Measurements from ENCODE around the gene PGPEP1. TPM values are rescaled to one million over a fixed set of nuclear protein-coding genes. Genes with fewer than 3 reads are reported as not detected.
A peak's percentile ranks its signal among the peaks of the same experiment; 100 is the strongest.

Gene PGPEP1
- total and polyA plus RNA-seq, 3 experiments from 2014 or later: 12.2 to 27.7 (median 27.3) TPM

DNA sequence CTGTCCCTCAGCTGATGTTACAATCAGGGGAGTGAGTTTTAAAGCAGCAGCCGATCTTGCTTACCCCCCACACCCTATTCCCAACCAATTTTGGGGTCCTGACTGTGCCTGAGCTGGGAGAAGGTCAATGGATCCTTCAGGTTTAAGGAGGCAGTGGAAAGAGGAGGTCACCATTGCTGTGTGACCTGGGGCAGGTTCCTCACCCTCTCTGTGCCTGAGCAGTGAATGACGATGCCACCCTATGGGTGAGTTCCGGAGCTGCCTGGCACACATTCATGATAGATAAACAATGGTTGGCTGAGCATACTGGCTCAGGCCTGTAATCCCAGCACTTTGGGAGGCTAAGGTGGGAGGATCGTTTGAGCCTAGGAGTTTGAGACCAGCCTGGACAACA, 38.7 kb upstream of the PGPEP1 start:
- peak overlapping the region; percentile 43 to 95 (median 84) for H3K27ac Mint-ChIP-seq
- peak overlapping the region in 4 of 7 donors; percentile 24 to 40 (median 28) for H3K4me3 Mint-ChIP-seq
- H3K36me3 Mint-ChIP-seq: peaks cover 0 to 11% (median 2%) of the 10 kb centered on the region in 3 donors
- ChIA-PET POLR2A (interaction anchor here (0.7 to 5.4 kb wide), 2 partner anchors 21 to 24 kb away, joined by 10 to 283 read pairs; partner anchors contain the start of gene JUND), CTCF (interaction anchor here (1.2 to 4.6 kb wide), 4 partner anchors 10 to 22 kb away, joined by 3 to 35 read pairs (median 16); partner anchors contain the start of genes JUND and LSM4)
- DNase-seq: no peak
- Histone ChIP-seq H3K9me3 (ENCODE audit: low read length) (no peaks in the 10 kb centered on the region), H3K27me3 (ENCODE audit: insufficient read depth, low read length, poor library complexity, severe bottlenecking) (no peaks in the 10 kb centered on the region), H3K36me3 (ENCODE audit: insufficient read depth, low read length) (no peaks in the 10 kb centered on the region), H3K4me1 (ENCODE audit: insufficient read depth, low read length) (peaks cover 43% of the 10 kb centered on the region), H3K4me3 (ENCODE audit: low read length) (no peak overlapping the region), H3K27ac (ENCODE audit: low read depth, low read length) (peak overlapping the region; percentile 20)
- H3K27me3 Mint-ChIP-seq: peaks cover 0 to 1% of the 10 kb centered on the region in 2 donors
- H3K9me3 Mint-ChIP-seq: no peaks in the 10 kb centered on the region
- peaks cover 27 to 43% (median 32%) of the 10 kb centered on the region in 3 donors for H3K4me1 Mint-ChIP-seq

GRCh38 chr19:18304208-18304457, 36.3 kb upstream of the PGPEP1 start:
- peak overlapping the region; percentile 89 to 96 (median 92) for H3K4me3 Mint-ChIP-seq
- no peak for DNase-seq
- H3K9me3 Mint-ChIP-seq: no peaks in the 10 kb centered on the region
- H3K9me3 ChIP-seq (ENCODE audit: low read length): no peaks in the 10 kb centered on the region
- no peaks in the 10 kb centered on the region for H3K36me3 ChIP-seq (ENCODE audit: insufficient read depth, low read length)
- H3K4me3 ChIP-seq (ENCODE audit: low read length): peak overlapping the region; percentile 81
- H3K27me3 ChIP-seq (ENCODE audit: insufficient read depth, low read length, poor library complexity, severe bottlenecking): no peaks in the 10 kb centered on the region
- peaks cover 0 to 1% of the 10 kb centered on the region in 2 donors for H3K27me3 Mint-ChIP-seq
- peaks cover 0 to 22% (median 4%) of the 10 kb centered on the region in 3 donors for H3K36me3 Mint-ChIP-seq
- POLR2A ChIA-PET: interaction anchor here (1.0 to 5.4 kb wide), 10 partner anchors 12 to 192 kb away, joined by 3 to 283 read pairs (median 8); partner anchors contain the start of genes JUND, LSM4 and MPV17L2
- H3K27ac ChIP-seq (ENCODE audit: low read depth, low read length): peak overlapping the region; percentile 94
- H3K4me1 Mint-ChIP-seq: peaks cover 36 to 55% (median 40%) of the 10 kb centered on the region in 3 donors
- CTCF ChIA-PET: interaction anchor here (0.7 to 4.6 kb wide), 11 partner anchors 11 to 260 kb away, joined by 3 to 72 read pairs (median 4); partner anchors contain the start of genes JUND and LSM4
- peak overlapping the region; percentile 94 to 99 (median 99) for H3K27ac Mint-ChIP-seq
- H3K4me1 ChIP-seq (ENCODE audit: insufficient read depth, low read length): peaks cover 52% of the 10 kb centered on the region

- peak overlapping the region; percentile 89 to 96 (median 92) for H3K4me3 Mint-ChIP-seq
- Histone ChIP-seq H3K27me3 (ENCODE audit: insufficient read depth, low read length, poor library complexity, severe bottlenecking) (no peaks in the 10 kb centered on the region), H3K27ac (ENCODE audit: low read depth, low read length) (peak overlapping the region; percentile 94), H3K4me3 (ENCODE audit: low read length) (peak overlapping the region; percentile 81), H3K36me3 (ENCODE audit: insufficient read depth, low read length) (no peaks in the 10 kb centered on the region), H3K9me3 (ENCODE audit: low read length) (no peaks in the 10 kb centered on the region), H3K4me1 (ENCODE audit: insufficient read depth, low read length) (peaks cover 52% of the 10 kb centered on the region)
- peaks cover 0 to 25% (median 4%) of the 10 kb centered on the region in 3 donors for H3K36me3 Mint-ChIP-seq
- CTCF ChIA-PET: interaction anchor here (0.5 to 4.6 kb wide), 15 partner anchors 11 to 261 kb away, joined by 3 to 72 read pairs (median 3); partner anchors contain the start of genes JUND and LSM4
- peak overlapping the region; percentile 94 to 99 (median 99) for H3K27ac Mint-ChIP-seq
- peaks cover 0 to 1% of the 10 kb centered on the region in 2 donors for H3K27me3 Mint-ChIP-seq
- no peaks in the 10 kb centered on the region for H3K9me3 Mint-ChIP-seq
- POLR2A ChIA-PET: interaction anchor here (0.6 to 5.4 kb wide), 16 partner anchors 8 to 969 kb away, joined by 3 to 283 read pairs (median 6); partner anchors contain the start of genes JUND, LSM4 and MPV17L2
- peaks cover 36 to 55% (median 40%) of the 10 kb centered on the region in 3 donors for H3K4me1 Mint-ChIP-seq
- DNase-seq: peak; percentile 74 to 93 (median 78)
Measured at GRCh38 chr19:18304458-18305310, 35.7 kb upstream of the PGPEP1 start.

DNA sequence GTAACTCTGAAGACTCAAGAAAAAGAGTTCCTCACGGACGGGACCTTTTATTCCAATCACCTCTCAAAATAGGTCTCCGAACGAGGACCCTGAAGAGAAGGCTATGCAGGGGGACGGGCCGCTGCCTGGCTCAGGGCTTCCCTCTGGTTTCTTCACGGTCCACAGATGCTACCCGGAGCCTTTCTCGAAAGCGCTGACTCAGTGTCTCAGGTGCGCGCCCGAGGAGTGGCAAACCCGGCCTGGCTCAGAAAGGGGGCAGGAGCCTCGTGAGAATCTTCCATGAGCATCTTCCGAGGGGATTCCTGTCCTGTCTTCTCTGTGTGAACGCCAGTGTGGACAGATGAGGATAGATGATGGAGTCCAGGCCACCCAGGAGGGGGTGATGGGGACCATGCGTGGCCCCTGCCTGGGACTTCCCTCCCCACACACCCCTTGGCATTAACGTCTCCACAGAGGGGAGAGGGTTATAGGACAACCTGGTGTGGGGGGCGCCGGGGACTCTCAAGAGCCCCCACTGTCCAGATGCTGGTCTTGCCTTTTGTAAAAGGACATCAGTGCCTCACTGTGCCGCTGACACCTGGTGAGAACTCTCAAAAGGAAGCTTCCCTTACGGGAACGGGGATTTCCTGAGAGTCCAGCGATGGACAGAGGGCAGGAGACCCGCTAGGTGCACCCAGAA, 34.0 kb upstream of the PGPEP1 start:
- Histone ChIP-seq H3K27me3 (ENCODE audit: insufficient read depth, low read length, poor library complexity, severe bottlenecking) (no peaks in the 10 kb centered on the region), H3K9me3 (ENCODE audit: low read length) (no peaks in the 10 kb centered on the region), H3K4me1 (ENCODE audit: insufficient read depth, low read length) (peaks cover 52% of the 10 kb centered on the region), H3K36me3 (ENCODE audit: insufficient read depth, low read length) (no peaks in the 10 kb centered on the region), H3K27ac (ENCODE audit: low read depth, low read length) (no peak overlapping the region), H3K4me3 (ENCODE audit: low read length) (peak overlapping the region; percentile 8)
- H3K36me3 Mint-ChIP-seq: peaks cover 0 to 38% (median 4%) of the 10 kb centered on the region in 3 donors
- peaks cover 36 to 55% (median 44%) of the 10 kb centered on the region in 3 donors for H3K4me1 Mint-ChIP-seq
- H3K9me3 Mint-ChIP-seq: no peaks in the 10 kb centered on the region
- peaks cover 0 to 1% of the 10 kb centered on the region in 2 donors for H3K27me3 Mint-ChIP-seq
- H3K4me3 Mint-ChIP-seq: peak overlapping the region; percentile 89 to 96 (median 92)
- DNase-seq: no peak
- H3K27ac Mint-ChIP-seq: peak overlapping the region; percentile 69 to 99 (median 98)
- POLR2A ChIA-PET: interaction anchor here (0.6 to 5.4 kb wide), 9 partner anchors 10 to 114 kb away, joined by 3 to 283 read pairs (median 4); partner anchors contain the start of genes JUND, LSM4 and RAB3A
- CTCF ChIA-PET: interaction anchor here (0.7 to 2.1 kb wide), 6 partner anchors 10 to 28 kb away, joined by 3 to 72 read pairs (median 6); partner anchors contain the start of genes JUND and LSM4

GRCh38 chr19:18306888-18307260, 33.5 kb upstream of the PGPEP1 start:
- Histone ChIP-seq H3K4me1 (ENCODE audit: insufficient read depth, low read length) (peaks cover 46% of the 10 kb centered on the region), H3K9me3 (ENCODE audit: low read length) (no peaks in the 10 kb centered on the region), H3K27ac (ENCODE audit: low read depth, low read length) (no peak overlapping the region), H3K27me3 (ENCODE audit: insufficient read depth, low read length, poor library complexity, severe bottlenecking) (no peaks in the 10 kb centered on the region), H3K36me3 (ENCODE audit: insufficient read depth, low read length) (no peaks in the 10 kb centered on the region), H3K4me3 (ENCODE audit: low read length) (peak overlapping the region; percentile 8)
- ChIA-PET CTCF (interaction anchor here (0.7 to 1.4 kb wide), 5 partner anchors 10 to 29 kb away, joined by 3 to 13 read pairs (median 5); partner anchors contain the start of genes JUND and LSM4), POLR2A (interaction anchor here (0.6 to 3.4 kb wide), 7 partner anchors 9 to 115 kb away, joined by 3 to 36 read pairs (median 4); partner anchors contain the start of genes JUND and RAB3A)
- Mint-ChIP-seq H3K27ac (peak overlapping the region; percentile 38 to 99 (median 96)), H3K27me3 (peaks cover 0 to 1% of the 10 kb centered on the region in 2 donors), H3K9me3 (no peaks in the 10 kb centered on the region), H3K36me3 (peaks cover 0 to 41% (median 4%) of the 10 kb centered on the region in 3 donors), H3K4me3 (peak overlapping the region; percentile 60 to 96 (median 83)), H3K4me1 (peaks cover 36 to 51% (median 43%) of the 10 kb centered on the region in 3 donors)
- peak in 1 of 5 donors; percentile 66 for DNase-seq

DNA sequence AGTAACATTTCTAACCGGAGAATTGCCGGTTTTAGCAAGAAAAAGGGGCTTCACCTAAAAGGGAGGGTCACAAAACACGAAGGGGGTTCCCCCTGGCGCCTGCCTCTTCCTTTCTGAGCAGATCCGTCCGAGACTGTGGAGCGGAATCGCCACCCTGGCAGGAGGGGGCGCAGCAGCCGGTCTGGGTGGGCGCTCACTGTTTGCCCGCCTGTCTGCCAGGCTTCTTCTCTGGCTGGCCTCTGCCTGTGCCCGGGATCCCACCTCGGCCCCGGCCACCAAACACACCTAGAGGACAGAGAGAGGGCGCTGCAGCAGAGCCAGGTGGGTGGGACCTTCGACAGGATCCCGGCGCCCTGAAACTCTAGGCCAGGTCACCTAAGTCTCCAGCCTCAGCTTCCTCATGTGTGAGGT, 33.1 kb upstream of the PGPEP1 start:
- CTCF ChIA-PET: interaction anchor here (0.9 to 1.4 kb wide), 4 partner anchors 9 to 28 kb away, joined by 5 to 13 read pairs (median 6); partner anchors contain the start of genes JUND and LSM4
- H3K27ac Mint-ChIP-seq: peak overlapping the region; percentile 57 to 99 (median 94)
- Histone ChIP-seq H3K9me3 (ENCODE audit: low read length) (no peaks in the 10 kb centered on the region), H3K36me3 (ENCODE audit: insufficient read depth, low read length) (no peaks in the 10 kb centered on the region), H3K27me3 (ENCODE audit: insufficient read depth, low read length, poor library complexity, severe bottlenecking) (no peaks in the 10 kb centered on the region), H3K4me3 (ENCODE audit: low read length) (no peak overlapping the region), H3K4me1 (ENCODE audit: insufficient read depth, low read length) (peaks cover 42% of the 10 kb centered on the region), H3K27ac (ENCODE audit: low read depth, low read length) (no peak overlapping the region)
- peaks cover 0 to 1% of the 10 kb centered on the region in 2 donors for H3K27me3 Mint-ChIP-seq
- H3K9me3 Mint-ChIP-seq: no peaks in the 10 kb centered on the region
- POLR2A ChIA-PET: interaction anchor here (0.7 to 3.4 kb wide), 6 partner anchors 9 to 115 kb away, joined by 3 to 36 read pairs (median 4); partner anchors contain the start of genes JUND and RAB3A
- peaks cover 36 to 48% (median 43%) of the 10 kb centered on the region in 3 donors for H3K4me1 Mint-ChIP-seq
- peaks cover 0 to 44% (median 4%) of the 10 kb centered on the region in 3 donors for H3K36me3 Mint-ChIP-seq
- peak in 1 of 5 donors; percentile 32 for DNase-seq
- peak overlapping the region; percentile 60 to 96 (median 83) for H3K4me3 Mint-ChIP-seq

Data from CD8-positive, alpha-beta memory T cell (primary cell).